H1 (cell line): ENCODE measurements around the gene ADGRB3.

Source experiments
- EP300 ChIP-seq, 2 experiments: IDR thresholded peaks; 1 replicate in 1 of 2; 2 replicates in 1 of 2; pipeline ENCODE4 v1.6.1; 2011 to 2012; ENCODE audit warnings: low read depth in 2 of 2, low read length in 2 of 2, mild to moderate bottlenecking in 2 of 2, borderline replicate concordance in 1 of 2, inconsistent platforms in 1 of 2, moderate library complexity in 1 of 2
- GABPA ChIP-seq: IDR thresholded peaks from 2 replicates; pipeline ENCODE4 v1.6.1; 2011; ENCODE audit warnings: mild to moderate bottlenecking, low read length, moderate library complexity, borderline replicate concordance; ENCODE audit not compliant: insufficient read depth
- HDAC6 ChIP-seq: IDR thresholded peaks from one replicate; pipeline ENCODE4 v1.7.1; 2012; ENCODE audit warnings: low read depth, mild to moderate bottlenecking, inconsistent platforms, low read length, moderate library complexity
- NRF1 ChIP-seq: IDR thresholded peaks from 2 replicates; pipeline ENCODE4 v1.6.1; 2011; ENCODE audit warnings: mild to moderate bottlenecking, low read depth, low read length, improper control_type of control experiment
- POLR2A ChIP-seq, 2 experiments: IDR thresholded peaks; 1 replicate in 1 of 2; 2 replicates in 1 of 2; pipeline ENCODE4 v1.6.1; 2011; ENCODE audit warnings: low read depth in 2 of 2, low read length in 2 of 2, mild to moderate bottlenecking in 2 of 2; ENCODE audit errors: control extremely low read depth in 1 of 2
- POLR2AphosphoS5 ChIP-seq: IDR thresholded peaks from 2 replicates; pipeline ENCODE4 v1.6.1; 2011; ENCODE audit warnings: low read depth, low read length
- RAD21 ChIP-seq, 2 experiments: IDR thresholded peaks in 1 of 2; conservative IDR thresholded peaks in 1 of 2; 2 replicates each; pipeline ENCODE4 v1.6.1; 2011; ENCODE audit warnings: low read depth in 2 of 2, low read length in 2 of 2, improper control_type of control experiment in 1 of 2, inconsistent platforms in 1 of 2, mild to moderate bottlenecking in 1 of 2, moderate library complexity in 1 of 2
- RBBP5 ChIP-seq: IDR thresholded peaks from 2 replicates; pipeline ENCODE4 v1.7.1; 2012; ENCODE audit warnings: low read depth, mild to moderate bottlenecking, inconsistent platforms, low read length, moderate library complexity, borderline replicate concordance
- SIN3A ChIP-seq, 2 experiments: IDR thresholded peaks in 1 of 2; conservative IDR thresholded peaks in 1 of 2; 2 replicates each; pipeline ENCODE4 v1.6.1; 2011 to 2012; ENCODE audit warnings: low read length in 2 of 2, improper control_type of control experiment in 1 of 2, low read depth in 1 of 2, mild to moderate bottlenecking in 1 of 2
- SP2 ChIP-seq: IDR thresholded peaks from 2 replicates; pipeline ENCODE4 v1.6.1; 2012; ENCODE audit warnings: mild to moderate bottlenecking, low read length, inconsistent platforms
- TAF1 ChIP-seq: IDR thresholded peaks from 2 replicates; pipeline ENCODE4 v1.6.1; 2011; ENCODE audit warnings: mild to moderate bottlenecking, low read depth, low read length
- YY1 ChIP-seq: IDR thresholded peaks from 2 replicates; pipeline ENCODE4 v1.6.1; 2011; ENCODE audit warnings: low read depth, mild to moderate bottlenecking, low read length
- TF ChIP-seq, protein P1 (sequence below), 3 experiments: IDR thresholded peaks; 1 replicate in 2 of 3; 2 replicates in 1 of 3; pipeline versions ENCODE4 v1.5.1 to v1.6.1; 2011; ENCODE audit warnings: low read length in 3 of 3, mild to moderate bottlenecking in 3 of 3, inconsistent platforms in 2 of 3, low read depth in 1 of 3, moderate library complexity in 1 of 3; ENCODE audit not compliant: insufficient read depth in 1 of 3; ENCODE audit errors: control extremely low read depth in 1 of 3

DNA sequence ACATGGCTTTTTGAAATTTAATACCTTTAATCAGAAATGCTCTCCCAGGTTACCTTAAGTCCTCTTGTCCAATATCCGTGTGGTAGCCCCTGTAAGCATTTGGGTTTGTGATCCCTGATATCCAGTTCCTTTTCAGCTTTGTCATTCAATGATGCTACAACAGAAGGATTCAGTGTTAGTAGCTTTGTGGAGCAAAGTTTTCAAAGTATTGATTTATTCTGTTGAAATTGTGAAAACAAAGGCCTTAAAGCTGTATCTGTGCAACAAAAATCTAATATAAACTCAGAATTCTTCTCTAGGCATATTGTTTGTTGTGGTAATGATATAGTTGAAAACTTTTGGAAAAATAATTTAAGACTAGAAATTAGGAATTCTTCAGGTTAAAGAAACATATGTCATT is 91.9 kb downstream of the ADGRB3 start:
- TF ChIP-seq POLR2AphosphoS5 (no peak), SP2 (no peak), YY1 (no peak), POLR2A (IDR thresholded peaks at IDR 0.05; ENCODE audit: control extremely low read depth in 1 of 2, low read depth in 2 of 2, low read length in 2 of 2) (no peak), EP300 (IDR thresholded peaks at IDR 0.05; ENCODE audit: borderline replicate concordance in 1 of 2, low read depth in 2 of 2, low read length in 2 of 2) (no peak), TAF1 (no peak), RBBP5 (no peak), SIN3A (conservative IDR thresholded peaks at IDR 0.05 in 1 of 2, IDR thresholded peaks at IDR 0.05 in 1 of 2; ENCODE audit: low read depth in 1 of 2, low read length in 2 of 2) (no peak), RAD21 (IDR thresholded peaks at IDR 0.05 in 1 of 2, conservative IDR thresholded peaks at IDR 0.05 in 1 of 2; ENCODE audit: low read depth in 2 of 2, low read length in 2 of 2) (no peak), GABPA (no peak), NRF1 (no peak), HDAC6 (no peak)
- TF ChIP-seq, protein P1, sequence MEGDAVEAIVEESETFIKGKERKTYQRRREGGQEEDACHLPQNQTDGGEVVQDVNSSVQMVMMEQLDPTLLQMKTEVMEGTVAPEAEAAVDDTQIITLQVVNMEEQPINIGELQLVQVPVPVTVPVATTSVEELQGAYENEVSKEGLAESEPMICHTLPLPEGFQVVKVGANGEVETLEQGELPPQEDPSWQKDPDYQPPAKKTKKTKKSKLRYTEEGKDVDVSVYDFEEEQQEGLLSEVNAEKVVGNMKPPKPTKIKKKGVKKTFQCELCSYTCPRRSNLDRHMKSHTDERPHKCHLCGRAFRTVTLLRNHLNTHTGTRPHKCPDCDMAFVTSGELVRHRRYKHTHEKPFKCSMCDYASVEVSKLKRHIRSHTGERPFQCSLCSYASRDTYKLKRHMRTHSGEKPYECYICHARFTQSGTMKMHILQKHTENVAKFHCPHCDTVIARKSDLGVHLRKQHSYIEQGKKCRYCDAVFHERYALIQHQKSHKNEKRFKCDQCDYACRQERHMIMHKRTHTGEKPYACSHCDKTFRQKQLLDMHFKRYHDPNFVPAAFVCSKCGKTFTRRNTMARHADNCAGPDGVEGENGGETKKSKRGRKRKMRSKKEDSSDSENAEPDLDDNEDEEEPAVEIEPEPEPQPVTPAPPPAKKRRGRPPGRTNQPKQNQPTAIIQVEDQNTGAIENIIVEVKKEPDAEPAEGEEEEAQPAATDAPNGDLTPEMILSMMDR (IDR thresholded peaks at IDR 0.05; ENCODE audit: control extremely low read depth in 1 of 3, insufficient read depth in 1 of 3, low read depth in 1 of 3, low read length in 3 of 3), result no peak
